Neural progenitor cell (in vitro differentiated cells): ENCODE data around the gene REM2. TPM values are rescaled to one million over a fixed set of nuclear protein-coding genes. Genes with fewer than 3 reads are reported as not detected.
A peak's percentile ranks its signal among the peaks of the same experiment; 100 is the strongest.

Experiments used
- DNase-seq: peaks from one replicate; pipeline ENCODE4 v3.0.0-alpha.2; 2016; ENCODE audit warnings: low spot score
- H2AFZ ChIP-seq: fragments of 200-600 bp; sonication (generic); replicated peaks from 2 replicates; pipeline ENCODE4 v1.6.1; 2016; ENCODE audit warnings: antibody characterized with exemption
- H3F3A ChIP-seq: fragments of 200-600 bp; sonication (generic); 2 replicates; pipeline ENCODE4 v1.6.1; 2016; ENCODE audit warnings: antibody characterized with exemption, low read depth
- H3K27ac ChIP-seq: fragments of 200-600 bp; sonication (generic); 2 replicates; pipeline ENCODE4 v1.5.1; 2016; ENCODE audit warnings: mild to moderate bottlenecking
- H3K27me3 ChIP-seq: fragments of 200-600 bp; sonication (generic); 2 replicates; pipeline ENCODE4 v1.6.1; 2016; ENCODE audit warnings: mild to moderate bottlenecking, moderate library complexity
- H3K36me3 ChIP-seq: fragments of 200-600 bp; sonication (generic); 2 replicates; pipeline ENCODE4 v1.5.1; 2016
- H3K4me1 ChIP-seq: fragments of 200-600 bp; sonication (generic); 2 replicates; pipeline ENCODE4 v1.6.1; 2016; ENCODE audit warnings: mixed run types
- H3K4me2 ChIP-seq: fragments of 200-600 bp; sonication (generic); 2 replicates; pipeline ENCODE4 v1.6.1; 2016
- H3K4me3 ChIP-seq: fragments of 200-600 bp; sonication (generic); 2 replicates; pipeline ENCODE4 v1.5.1; 2016
- H3K79me2 ChIP-seq: fragments of 200-600 bp; sonication (generic); 2 replicates; pipeline ENCODE4 v1.6.1; 2016; ENCODE audit warnings: low read depth
- H3K9ac ChIP-seq: fragments of 200-600 bp; sonication (generic); 2 replicates; pipeline ENCODE4 v1.6.1; 2016
- H3K9me3 ChIP-seq: fragments of 200-600 bp; sonication (generic); 2 replicates; pipeline ENCODE4 v1.5.1; 2016; ENCODE audit warnings: low read depth
- H4K20me1 ChIP-seq: fragments of 200-600 bp; sonication (generic); 2 replicates; pipeline ENCODE4 v1.6.1; 2016; ENCODE audit warnings: low read depth
- H3K27ac Mint-ChIP-seq: 3 replicates; pipeline ENCODE4 v1.8.0; 2021; ENCODE audit warnings: mixed read lengths
- H3K27me3 Mint-ChIP-seq: 2 replicates; pipeline ENCODE4 v1.8.0; 2022; ENCODE audit warnings: low read depth, mild to moderate bottlenecking, inconsistent platforms, moderate library complexity, mixed read lengths; ENCODE audit not compliant: insufficient read depth
- H3K36me3 Mint-ChIP-seq: 3 replicates; pipeline ENCODE4 v1.8.0; 2021; ENCODE audit warnings: mixed read lengths
- H3K4me1 Mint-ChIP-seq: 3 replicates; pipeline ENCODE4 v1.8.0; 2021; ENCODE audit warnings: mixed read lengths
- H3K4me3 Mint-ChIP-seq: 3 replicates; pipeline ENCODE4 v1.8.0; 2021; ENCODE audit warnings: mild to moderate bottlenecking, moderate library complexity, mixed read lengths
- H3K9me3 Mint-ChIP-seq: 3 replicates; pipeline ENCODE4 v1.8.0; 2020; ENCODE audit warnings: mixed read lengths
- CTCF ChIP-seq: fragments of 200-600 bp; sonication (generic); IDR thresholded peaks from 2 replicates; pipeline ENCODE4 v1.5.1; 2017; ENCODE audit warnings: antibody characterized with exemption, mild to moderate bottlenecking
- EZH2 ChIP-seq: fragments of 200-600 bp; sonication (generic); IDR thresholded peaks from 2 replicates; pipeline ENCODE4 v1.6.1; 2017; ENCODE audit warnings: antibody characterized with exemption, mild to moderate bottlenecking, moderate library complexity
- EZH2phosphoT487 ChIP-seq: fragments of 200-600 bp; sonication (generic); IDR thresholded peaks from 2 replicates; pipeline ENCODE4 v1.6.1; 2017; ENCODE audit warnings: antibody characterized with exemption
- total RNA-seq: library from RNA; depleted of rRNA; stranded (reverse); fragments of >200 nt; gene quantifications from 2 replicates; pipeline ENCODE4 v1.2.3, GENCODE V29; 2015; ENCODE audit warnings: low replicate concordance

Gene REM2
- total RNA-seq, 1 donor from 2014 or later = 1.7 TPM

GRCh38 chr14:22897357-22897756, 14.3 kb downstream of the REM2 start:
- no peaks in the 10 kb centered on the region for H3K79me2 ChIP-seq

GRCh38 chr14:22898302-22899090, 15.5 kb downstream of the REM2 start:
- DNase-seq = no peak
- Mint-ChIP-seq H3K4me3 (no peak overlapping the region), H3K36me3 (peaks cover 19% of the 10 kb centered on the region), H3K4me1 (peaks cover 11% of the 10 kb centered on the region), H3K27ac (no peak overlapping the region), H3K9me3 (no peaks in the 10 kb centered on the region), H3K27me3 (peaks cover 5% of the 10 kb centered on the region)
- Histone ChIP-seq H3K4me1 (peaks cover 10% of the 10 kb centered on the region), H3K9me3 (no peaks in the 10 kb centered on the region), H2AFZ (no peak overlapping the region), H3K36me3 (no peaks in the 10 kb centered on the region), H3K4me3 (no peak overlapping the region), H4K20me1 (peaks cover 10% of the 10 kb centered on the region), H3F3A (peaks cover 36% of the 10 kb centered on the region), H3K79me2 (no peaks in the 10 kb centered on the region), H3K4me2 (no peak overlapping the region), H3K27me3 (no peaks in the 10 kb centered on the region), H3K27ac (no peak overlapping the region), H3K9ac (no peak overlapping the region)
- no peak for TF ChIP-seq EZH2
- no peak for TF ChIP-seq CTCF
- no peak for TF ChIP-seq EZH2phosphoT487

More at GRCh38 chr14:22897357-22897756, 14.3 kb downstream of the REM2 start:
- peaks cover 18% of the 10 kb centered on the region for H3K36me3 Mint-ChIP-seq
- no peak for DNase-seq
- no peak overlapping the region for H2AFZ ChIP-seq
- H3K4me2 ChIP-seq = no peak overlapping the region
- no peak overlapping the region for H3K4me3 Mint-ChIP-seq
- H3K27ac Mint-ChIP-seq = no peak overlapping the region
- H3K27me3 ChIP-seq = no peaks in the 10 kb centered on the region
- no peaks in the 10 kb centered on the region for H3K9me3 ChIP-seq
- H3K27ac ChIP-seq = no peak overlapping the region
- H3K4me1 ChIP-seq = peaks cover 10% of the 10 kb centered on the region
- H3K4me3 ChIP-seq = no peak overlapping the region
- H3K4me1 Mint-ChIP-seq = peaks cover 11% of the 10 kb centered on the region
- H3K9me3 Mint-ChIP-seq = no peaks in the 10 kb centered on the region
- H3K9ac ChIP-seq = no peak overlapping the region
- H3K36me3 ChIP-seq = no peaks in the 10 kb centered on the region
- TF ChIP-seq EZH2 = no peak
- TF ChIP-seq CTCF = no peak
- TF ChIP-seq EZH2phosphoT487 = no peak
- peaks cover 30% of the 10 kb centered on the region for H3F3A ChIP-seq
- H4K20me1 ChIP-seq = peaks cover 10% of the 10 kb centered on the region
- peaks cover 5% of the 10 kb centered on the region for H3K27me3 Mint-ChIP-seq

- H3K79me2 ChIP-seq = no peaks in the 10 kb centered on the region
- no peaks in the 10 kb centered on the region for H3K9me3 ChIP-seq
- peaks cover 10% of the 10 kb centered on the region for H4K20me1 ChIP-seq
- TF ChIP-seq EZH2phosphoT487 = no peak
- no peak for TF ChIP-seq EZH2
- peak; percentile 70 for TF ChIP-seq CTCF
- H3K27ac Mint-ChIP-seq = no peak overlapping the region
- H3K4me3 Mint-ChIP-seq = no peak overlapping the region
- peak; percentile 86 for DNase-seq
- peaks cover 10% of the 10 kb centered on the region for H3K4me1 ChIP-seq
- no peak overlapping the region for H2AFZ ChIP-seq
- no peaks in the 10 kb centered on the region for H3K27me3 ChIP-seq
- H3K27me3 Mint-ChIP-seq = peaks cover 5% of the 10 kb centered on the region
- H3F3A ChIP-seq = peaks cover 36% of the 10 kb centered on the region
- no peak overlapping the region for H3K4me3 ChIP-seq
- no peaks in the 10 kb centered on the region for H3K36me3 ChIP-seq
- H3K4me1 Mint-ChIP-seq = peaks cover 8% of the 10 kb centered on the region
- H3K4me2 ChIP-seq = peak overlapping the region; percentile 6
- H3K27ac ChIP-seq = no peak overlapping the region
- H3K36me3 Mint-ChIP-seq = peaks cover 26% of the 10 kb centered on the region
- H3K9ac ChIP-seq = no peak overlapping the region
- H3K9me3 Mint-ChIP-seq = no peaks in the 10 kb centered on the region
These were observed 17.2 kb downstream of the REM2 start for GRCh38 chr14:22900081-22900799.
